Stimulated activated CD4-positive, alpha-beta T cell treated with anti-CD3 and anti-CD28 coated beads, TNF-alpha, amount 100 ng/mL, for 4 hours (primary cell): ENCODE measurements around the gene SEPHS1.
A peak's percentile ranks its signal among the peaks of the same experiment; 100 is the strongest.

Experiments used
- DNase-seq, 3 experiments: peaks; one replicate each; pipeline ENCODE4 v3.0.0-alpha.2; 2020; ENCODE audit warnings: low read depth in 3 of 3

The SEPHS1 gene

GRCh38 chr10:13328126-13328525, 20.0 kb downstream of the SEPHS1 start:
- no peak for DNase-seq

- no peak for DNase-seq
Observed at GRCh38 chr10:13327534-13327933, 20.6 kb downstream of the SEPHS1 start.

- no peak for DNase-seq
Observed at GRCh38 chr10:13322615-13323148, 25.4 kb downstream of the SEPHS1 start.

GRCh38 chr10:13321576-13321975, 26.5 kb downstream of the SEPHS1 start:
- DNase-seq, result no peak

GRCh38 chr10:13319166-13319565, 28.9 kb downstream of the SEPHS1 start:
- no peak for DNase-seq

GRCh38 chr10:13317474-13317873, 30.6 kb downstream of the SEPHS1 start:
- DNase-seq, result no peak

- no peak for DNase-seq
Observed at GRCh38 chr10:13316635-13317311, 31.3 kb downstream of the SEPHS1 start.

GRCh38 chr10:13315361-13315760, 32.7 kb downstream of the SEPHS1 start:
- no peak for DNase-seq

GRCh38 chr10:13311177-13311575, 36.9 kb downstream of the SEPHS1 start:
- no peak for DNase-seq

GRCh38 chr10:13310518-13311176, 37.4 kb downstream of the SEPHS1 start:
- DNase-seq, result no peak

- DNase-seq, result no peak
Observed at GRCh38 chr10:13309792-13310191, 38.3 kb downstream of the SEPHS1 start.

GRCh38 chr10:13308096-13308495, 40.0 kb downstream of the SEPHS1 start:
- DNase-seq, result no peak

GRCh38 chr10:13306103-13306502, 42.0 kb downstream of the SEPHS1 start:
- DNase-seq, result no peak

- no peak for DNase-seq
Observed at GRCh38 chr10:13302821-13303555, 45.1 kb downstream of the SEPHS1 start.

GRCh38 chr10:13299437-13300287, 48.4 kb downstream of the SEPHS1 start, which contains the start of gene PHYH:
PHYH (minus strand) TSS chr10:13300064; CDS start chr10:13300042, 22 bp downstream.
- DNase-seq, result peak; percentile 60 to 69 (median 67)

- no peak for DNase-seq
Observed at GRCh38 chr10:13298748-13299436, 49.2 kb downstream of the SEPHS1 start.

GRCh38 chr10:13296476-13296875, 51.6 kb downstream of the SEPHS1 start:
- DNase-seq, result no peak

GRCh38 chr10:13294784-13295183, 53.3 kb downstream of the SEPHS1 start:
- no peak for DNase-seq

- no peak for DNase-seq
Observed at GRCh38 chr10:13291821-13292773, 56.0 kb downstream of the SEPHS1 start.

GRCh38 chr10:13291061-13291460, 57.0 kb downstream of the SEPHS1 start:
- DNase-seq, result no peak
